GM18508 (cell line): ENCODE measurements around the gene ZDHHC19.

Experiments
- ATAC-seq: cut with Tn5 transposase; IDR thresholded peaks from one replicate; pipeline ENCODE4 v1.9.1; 2021; ENCODE audit warnings: moderate number of reproducible peaks; ENCODE audit not compliant: insufficient read depth, unreplicated experiment

The ZDHHC19 gene

DNA sequence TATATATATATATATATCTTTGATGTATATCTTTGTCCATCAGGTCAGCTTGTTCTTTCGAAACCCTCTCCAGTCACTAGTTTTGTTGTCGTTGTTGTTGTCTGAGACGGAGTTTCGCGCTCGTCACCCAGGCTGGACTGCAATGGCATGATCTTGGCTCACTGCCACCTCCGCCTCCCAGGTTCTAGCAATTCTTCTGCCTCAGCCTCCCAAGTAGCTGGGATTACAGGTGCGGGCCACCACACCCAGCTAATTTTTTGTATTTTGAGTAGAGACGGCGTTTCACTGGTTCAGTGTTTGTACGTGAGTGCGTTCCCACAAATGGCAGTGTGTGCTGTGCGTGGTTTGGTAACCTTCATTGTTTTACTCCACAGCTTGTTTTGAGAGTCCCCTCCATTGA is 51.7 kb downstream of the ZDHHC19 start:
- no peak for ATAC-seq

DNA sequence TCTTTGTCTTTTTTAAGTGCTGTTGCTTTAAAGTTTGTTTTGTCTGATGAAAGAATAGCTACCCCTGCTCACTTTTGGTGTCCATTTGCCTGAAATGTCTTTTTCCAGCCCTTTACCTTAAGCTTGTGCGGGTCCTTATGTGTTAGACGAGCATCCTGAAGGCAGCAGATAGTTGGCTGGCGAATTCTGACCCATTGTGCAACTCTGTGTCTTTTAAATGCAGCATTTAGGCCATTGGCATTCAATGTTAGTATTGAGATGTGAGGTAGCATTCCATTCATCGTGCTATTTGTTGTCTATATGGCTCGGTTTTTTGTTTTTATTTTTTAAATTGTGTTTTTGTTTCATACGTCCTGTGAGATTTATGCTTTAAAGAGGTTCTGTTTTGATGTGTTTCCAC is 55.0 kb downstream of the ZDHHC19 start:
- no peak for ATAC-seq

DNA sequence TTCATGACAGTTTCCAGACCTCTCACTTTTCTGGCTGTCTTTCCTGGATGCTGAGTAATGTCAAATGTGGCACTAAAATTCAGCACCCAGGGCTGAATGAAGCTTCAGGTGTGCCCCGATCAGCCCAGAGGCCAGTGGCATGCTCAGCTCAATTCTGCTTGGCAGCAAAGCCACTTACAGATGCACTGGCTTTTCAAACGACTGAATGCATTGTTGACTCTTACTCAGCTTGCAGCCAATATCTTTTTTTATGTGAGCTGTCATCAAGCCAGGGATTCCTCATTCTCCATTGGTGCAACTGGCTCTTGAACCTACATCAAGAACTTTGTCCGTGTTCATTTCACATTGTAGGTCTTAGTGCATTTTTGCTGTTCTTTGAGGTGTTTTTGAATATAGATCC is 60.7 kb downstream of the ZDHHC19 start:
- ATAC-seq, result no peak

DNA sequence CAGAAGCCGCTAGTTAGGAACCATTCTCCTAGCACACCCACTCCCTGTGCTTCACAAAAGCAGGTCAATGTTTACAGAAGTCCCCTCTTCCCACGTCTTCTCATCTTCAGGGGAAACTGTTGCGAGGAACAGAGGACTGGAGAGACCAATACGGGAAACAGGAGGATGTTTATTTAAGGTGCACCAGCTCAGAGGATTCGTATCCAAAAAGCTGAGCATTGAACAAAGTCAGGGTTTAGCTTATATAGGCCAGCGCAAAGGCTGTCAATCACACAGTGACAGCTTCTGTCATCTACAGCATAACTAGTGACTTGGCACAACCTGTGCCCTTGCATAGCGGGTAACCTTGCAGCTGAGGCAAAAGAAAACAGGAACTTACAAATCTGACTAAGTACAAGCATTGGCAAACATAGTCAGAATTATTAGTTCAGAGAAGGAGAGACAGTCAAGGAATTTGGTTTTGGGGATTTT is 61.3 kb downstream of the ZDHHC19 start:
- ATAC-seq, result no peak

DNA sequence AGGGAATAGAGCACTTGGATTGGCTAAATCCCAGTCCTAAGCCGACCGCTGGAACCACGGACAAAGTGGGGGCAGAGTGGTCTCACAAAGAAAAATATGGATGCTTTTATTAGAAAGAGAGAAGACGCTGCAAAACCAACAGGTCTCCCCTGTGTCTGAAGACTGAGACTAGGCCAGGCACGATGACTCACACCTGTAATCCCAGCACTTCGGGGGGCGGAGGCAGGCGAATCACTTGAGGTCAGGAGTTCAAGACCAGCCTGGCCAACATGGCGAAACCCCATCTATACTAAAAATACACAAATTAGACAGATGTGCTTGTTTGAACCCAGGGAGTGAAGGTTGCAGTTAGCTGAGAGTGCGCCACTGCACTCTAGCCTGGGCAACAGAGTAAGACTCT is 61.8 kb downstream of the ZDHHC19 start:
- ATAC-seq, result no peak
